GM18498 (cell line): ENCODE results near the gene CRYGS.
"Not testable (repeated sequence)": the region's sequence is repeated elsewhere in the genome, so short reads cannot be mapped to it uniquely, and the experiment has no call there.

Experiments
- ATAC-seq: cut with Tn5 transposase; IDR thresholded peaks from one replicate; pipeline ENCODE4 v1.9.1; 2021; ENCODE audit warnings: mild to moderate bottlenecking, moderate library complexity; ENCODE audit not compliant: unreplicated experiment

CRYGS gene

GRCh38 chr3:186544281-186544680 is at the start of gene CRYGS:
CRYGS (minus strand) TSS chr3:186544380; CDS start chr3:186544326, 54 bp downstream.
- no peak for ATAC-seq

GRCh38 chr3:186593862-186594261 is 49.7 kb upstream of the CRYGS start:
- no peak for ATAC-seq

GRCh38 chr3:186592682-186593081 is 48.5 kb upstream of the CRYGS start:
- no peak for ATAC-seq

GRCh38 chr3:186590580-186591295 is 46.6 kb upstream of the CRYGS start:
- ATAC-seq: no peak

GRCh38 chr3:186589856-186590579 is 45.8 kb upstream of the CRYGS start:
- no peak for ATAC-seq

GRCh38 chr3:186589121-186589520 is 44.9 kb upstream of the CRYGS start:
- ATAC-seq: no peak

GRCh38 chr3:186588632-186589031 is 44.5 kb upstream of the CRYGS start:
- ATAC-seq: no peak

GRCh38 chr3:186587183-186587582 is 43.0 kb upstream of the CRYGS start:
- no peak for ATAC-seq

GRCh38 chr3:186586245-186586644 is 42.1 kb upstream of the CRYGS start:
- not testable (repeated sequence) for ATAC-seq

- no peak for ATAC-seq
Measured at GRCh38 chr3:186583831-186584230, 39.7 kb upstream of the CRYGS start.

GRCh38 chr3:186582541-186582940 is 38.4 kb upstream of the CRYGS start:
- ATAC-seq: no peak

- ATAC-seq: no peak
Measured at GRCh38 chr3:186580785-186581184, 36.6 kb upstream of the CRYGS start.

- no peak for ATAC-seq
Measured at GRCh38 chr3:186577521-186577920, 33.3 kb upstream of the CRYGS start.

GRCh38 chr3:186571644-186572013 is 27.4 kb upstream of the CRYGS start:
- ATAC-seq: no peak

- no peak for ATAC-seq
Measured at GRCh38 chr3:186570941-186571643, 26.9 kb upstream of the CRYGS start.

GRCh38 chr3:186570096-186570940 is 26.1 kb upstream of the CRYGS start, which contains the start of gene DNAJB11:
DNAJB11 (plus strand) TSS chr3:186570720; CDS start chr3:186570898, 178 bp downstream.
- ATAC-seq: peak; percentile 88

GRCh38 chr3:186569779-186570095 is 25.6 kb upstream of the CRYGS start:
- no peak for ATAC-seq

GRCh38 chr3:186569361-186569760 is 25.2 kb upstream of the CRYGS start:
- ATAC-seq: not testable (repeated sequence)

GRCh38 chr3:186567072-186567921 is 23.1 kb upstream of the CRYGS start, which contains the start of gene TBCCD1:
TBCCD1 (minus strand) TSS chr3:186567339; CDS start chr3:186564329, 3,010 bp downstream.
- ATAC-seq: peak; percentile 47

- ATAC-seq: no peak
Measured at GRCh38 chr3:186566772-186567071, 22.5 kb upstream of the CRYGS start.
